Measurements from ENCODE around the gene SLC1A5.
"Not testable (repeated sequence)": the region's sequence is repeated elsewhere in the genome, so short reads cannot be mapped to it uniquely, and the experiment has no call there.

The SLC1A5 gene

DNA sequence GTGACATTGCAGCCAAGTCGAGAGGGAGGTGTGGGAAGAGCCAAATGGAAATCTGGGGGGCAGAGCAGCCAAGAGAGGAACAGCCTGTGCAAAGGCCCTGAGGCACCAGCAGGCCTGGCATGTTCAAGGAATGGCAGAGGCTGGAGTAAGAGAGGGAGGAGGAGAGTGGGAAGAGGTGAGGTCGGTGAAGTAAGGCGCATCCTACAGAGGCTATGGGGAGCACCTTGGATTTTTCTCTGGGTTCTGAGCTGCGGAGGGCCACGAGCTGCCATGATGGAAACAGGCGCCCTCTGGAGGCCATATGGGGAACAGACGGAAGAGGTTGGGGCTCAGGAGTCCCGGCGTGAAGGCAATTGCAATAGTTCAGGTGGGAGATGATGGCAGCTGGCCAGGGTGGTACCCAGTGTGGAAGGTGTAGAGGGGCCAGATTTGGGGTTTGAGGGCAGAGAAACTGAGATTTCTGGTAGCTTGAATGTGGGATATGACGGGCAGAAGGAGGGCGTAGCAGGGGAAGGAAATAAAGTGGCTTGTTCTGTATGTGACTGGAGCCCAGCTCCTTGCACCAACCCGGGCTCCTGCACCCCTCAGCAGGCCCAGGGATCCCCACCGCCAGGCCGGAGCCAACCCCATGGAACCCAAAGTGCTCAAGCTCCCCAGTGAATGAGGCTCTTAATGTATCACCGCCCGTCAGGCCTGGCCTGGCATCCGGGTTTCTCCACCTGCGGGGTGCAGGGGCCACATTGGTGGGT is 21.7 kb downstream of the SLC1A5 start:
- no peak for DNase-seq

DNA sequence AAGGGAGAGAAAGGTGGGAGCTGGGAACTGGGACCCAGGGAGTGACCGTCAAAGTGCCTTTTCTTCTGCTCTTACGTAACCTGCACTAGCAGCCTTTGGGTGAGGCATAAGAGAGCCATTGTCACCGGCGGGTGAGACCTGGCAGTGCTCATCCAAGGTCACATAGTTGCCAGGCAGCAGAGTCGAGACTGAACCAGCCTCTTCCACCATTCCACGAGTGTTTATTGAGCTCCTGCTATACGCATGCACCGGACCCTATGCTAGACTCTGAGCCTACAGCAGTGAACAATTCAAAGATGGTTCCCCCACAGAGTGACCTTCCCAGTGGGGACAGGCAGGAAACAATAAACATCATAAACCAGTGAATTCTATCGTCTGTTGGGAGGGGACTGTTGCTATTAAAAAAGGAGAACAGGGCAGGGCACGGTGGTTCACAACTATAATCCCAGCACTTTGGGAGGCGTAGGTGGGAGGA is 23.5 kb downstream of the SLC1A5 start:
- no peak for DNase-seq

DNA sequence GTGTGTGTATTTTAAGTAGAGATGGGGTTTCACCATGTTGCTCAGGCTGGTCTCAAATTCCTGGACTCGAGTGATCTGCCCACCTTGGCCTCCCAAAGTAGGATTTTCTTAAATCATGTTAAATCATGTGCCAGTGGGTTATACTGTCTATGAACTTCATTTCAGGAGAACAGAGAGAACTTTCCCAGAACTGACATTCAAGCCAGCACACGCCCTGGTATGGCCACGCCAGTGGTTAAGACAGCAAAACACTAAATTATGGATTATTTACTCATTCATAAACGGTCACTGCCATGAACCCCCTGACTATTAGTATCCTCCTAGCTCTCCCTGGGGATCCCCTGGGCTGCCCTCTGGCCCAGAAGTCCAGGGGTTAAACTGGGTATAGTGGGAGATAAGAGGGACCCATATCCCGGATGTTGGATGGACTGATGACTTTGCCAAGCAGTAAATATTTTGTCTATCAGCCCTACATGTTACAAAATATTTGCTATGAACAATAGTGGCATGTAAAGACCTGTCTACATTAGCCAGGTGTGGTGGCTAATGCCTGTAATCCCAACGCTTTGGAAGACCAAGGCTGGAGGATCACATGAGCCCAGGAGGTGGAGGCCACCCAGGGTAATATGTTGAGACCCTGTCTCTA is 26.0 kb downstream of the SLC1A5 start:
- DNase-seq, result no peak

DNA sequence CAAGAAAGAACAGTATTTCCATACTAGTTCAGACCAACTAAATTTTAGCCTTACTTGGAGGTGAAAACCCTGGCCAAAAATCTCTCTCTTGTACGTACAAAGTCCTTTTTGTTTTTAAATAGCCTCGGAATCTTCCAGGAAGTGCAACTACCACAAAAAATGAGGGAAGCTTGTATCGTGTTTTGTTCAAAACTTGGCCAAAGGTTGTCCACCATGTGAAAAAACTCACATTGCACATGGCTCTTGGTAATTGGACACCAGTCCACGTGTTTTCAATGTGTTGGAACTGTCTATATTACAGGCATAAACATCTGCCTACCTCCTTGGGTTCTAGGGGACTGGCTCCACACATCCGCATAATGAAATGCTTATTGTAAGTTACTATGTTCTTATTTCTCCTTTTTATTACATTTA is 27.0 kb downstream of the SLC1A5 start:
- DNase-seq, result no peak

DNA sequence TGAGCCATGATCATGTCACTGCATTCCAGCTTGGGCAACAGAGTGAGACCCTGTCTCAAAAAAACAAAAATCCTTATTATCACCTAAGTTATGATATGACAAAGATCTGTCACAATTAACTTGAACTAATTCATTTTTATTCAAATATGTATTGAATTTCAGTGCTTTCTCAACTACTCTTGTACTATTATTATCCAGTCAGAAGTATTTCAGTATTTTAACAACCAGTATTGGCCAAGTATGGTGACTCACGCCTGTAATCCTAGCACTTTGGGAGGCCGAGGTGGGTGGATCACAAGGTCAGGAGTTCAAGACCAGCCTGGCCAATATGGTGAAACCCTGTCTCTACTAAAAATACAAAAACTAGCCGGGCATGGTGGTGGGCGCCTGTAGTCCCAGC is 27.5 kb downstream of the SLC1A5 start:
- not testable (repeated sequence) for DNase-seq

DNA sequence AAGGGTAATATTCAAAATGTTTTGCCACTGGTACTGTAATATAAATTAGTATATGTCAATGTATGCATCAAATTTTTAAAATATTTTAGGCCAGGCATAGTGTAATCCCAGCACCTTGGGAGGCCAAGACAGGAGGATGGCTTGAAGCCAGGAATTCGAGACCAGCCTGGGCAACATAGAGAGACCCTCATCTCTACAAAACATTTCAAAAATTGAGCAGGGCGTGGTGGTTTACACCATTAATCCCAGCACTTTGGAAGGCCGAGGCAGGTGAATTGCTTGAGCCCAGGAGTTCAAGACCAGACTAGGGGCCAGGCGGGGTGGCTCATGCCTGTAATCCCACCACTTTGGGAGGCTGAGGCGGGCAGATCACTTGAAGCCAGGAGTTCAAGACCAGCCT is 28.0 kb downstream of the SLC1A5 start:
- no peak for DNase-seq

DNA sequence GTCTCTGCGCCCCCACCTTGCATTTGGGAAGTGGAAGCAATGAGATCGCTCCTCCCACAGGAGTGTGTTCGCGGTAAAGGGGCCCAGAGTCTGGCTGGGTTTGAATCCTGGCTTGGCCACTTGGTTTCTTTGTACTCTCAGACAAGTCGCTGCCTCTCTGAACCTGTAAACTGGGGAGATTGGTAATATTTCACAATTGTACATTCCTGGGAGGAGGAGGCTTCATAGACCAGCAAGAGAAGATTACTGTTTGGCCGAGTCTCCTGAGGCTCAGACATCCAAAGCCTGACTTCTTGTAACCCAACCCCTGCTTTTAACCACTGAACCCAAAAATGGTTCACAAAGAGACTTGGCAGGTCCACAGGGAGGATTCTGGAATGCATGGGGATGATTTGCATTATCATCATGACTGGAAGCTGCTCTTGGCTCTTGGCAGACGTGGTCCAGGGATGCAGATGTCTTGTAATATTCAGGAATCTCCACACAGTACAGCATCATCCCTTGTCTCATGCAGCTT is 28.5 kb downstream of the SLC1A5 start:
- DNase-seq, result no peak

DNA sequence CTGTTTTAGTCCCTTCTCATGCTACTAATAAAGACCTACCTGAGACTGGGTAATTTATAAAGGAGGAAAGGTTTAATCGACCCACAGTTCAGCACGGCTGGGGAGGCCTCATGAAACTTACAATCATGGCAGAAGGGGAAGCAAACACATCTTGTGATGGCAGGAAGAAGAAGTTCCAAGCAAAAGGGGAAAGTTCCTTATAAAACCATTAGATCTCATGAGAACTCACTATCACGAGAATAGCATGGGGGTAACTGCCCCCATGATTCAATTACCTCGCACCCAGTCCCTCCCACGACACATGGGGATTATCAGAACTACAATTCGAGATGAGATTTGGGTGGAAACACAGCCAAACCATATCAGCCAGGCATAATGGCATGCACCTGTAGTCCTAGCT is 29.2 kb downstream of the SLC1A5 start:
- DNase-seq, result no peak

DNA sequence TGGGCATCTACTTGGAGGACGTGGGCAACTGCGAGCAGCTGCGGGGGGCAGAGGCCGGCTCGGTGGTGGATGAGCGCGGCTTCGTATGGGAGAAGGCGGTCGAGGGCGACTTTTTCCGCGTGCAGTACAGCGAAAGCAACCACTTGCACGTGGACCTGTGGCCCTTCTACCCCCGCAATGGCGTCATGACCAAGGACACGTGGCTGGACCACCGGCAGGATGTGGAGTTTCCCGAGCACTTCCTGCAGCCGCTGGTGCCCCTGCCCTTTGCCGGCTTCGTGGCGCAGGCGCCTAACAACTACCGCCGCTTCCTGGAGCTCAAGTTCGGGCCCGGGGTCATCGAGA is 31.9 kb downstream of the SLC1A5 start:
- no peak for DNase-seq

DNA sequence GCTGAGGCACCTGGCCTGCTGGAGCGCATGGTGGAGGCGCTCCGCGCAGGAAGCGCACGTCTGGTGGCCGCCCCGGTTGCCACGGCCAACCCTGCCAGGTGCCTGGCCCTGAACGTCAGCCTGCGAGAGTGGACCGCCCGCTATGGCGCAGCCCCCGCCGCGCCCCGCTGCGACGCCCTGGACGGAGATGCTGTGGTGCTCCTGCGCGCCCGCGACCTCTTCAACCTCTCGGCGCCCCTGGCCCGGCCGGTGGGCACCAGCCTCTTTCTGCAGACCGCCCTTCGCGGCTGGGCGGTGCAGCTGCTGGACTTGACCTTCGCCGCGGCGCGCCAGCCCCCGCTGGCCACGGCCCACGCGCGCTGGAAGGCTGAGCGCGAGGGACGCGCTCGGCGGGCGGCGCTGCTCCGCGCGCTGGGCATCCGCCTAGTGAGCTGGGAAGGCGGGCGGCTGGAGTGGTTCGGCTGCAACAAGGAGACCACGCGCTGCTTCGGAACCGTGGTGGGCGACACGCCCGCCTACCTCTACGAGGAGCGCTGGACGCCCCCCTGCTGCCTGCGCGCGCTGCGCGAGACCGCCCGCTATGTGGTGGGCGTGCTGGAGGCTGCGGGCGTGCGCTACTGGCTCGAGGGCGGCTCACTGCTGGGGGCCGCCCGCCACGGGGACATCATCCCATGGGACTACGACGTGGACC is 32.4 kb downstream of the SLC1A5 start:
- no peak for DNase-seq

DNA sequence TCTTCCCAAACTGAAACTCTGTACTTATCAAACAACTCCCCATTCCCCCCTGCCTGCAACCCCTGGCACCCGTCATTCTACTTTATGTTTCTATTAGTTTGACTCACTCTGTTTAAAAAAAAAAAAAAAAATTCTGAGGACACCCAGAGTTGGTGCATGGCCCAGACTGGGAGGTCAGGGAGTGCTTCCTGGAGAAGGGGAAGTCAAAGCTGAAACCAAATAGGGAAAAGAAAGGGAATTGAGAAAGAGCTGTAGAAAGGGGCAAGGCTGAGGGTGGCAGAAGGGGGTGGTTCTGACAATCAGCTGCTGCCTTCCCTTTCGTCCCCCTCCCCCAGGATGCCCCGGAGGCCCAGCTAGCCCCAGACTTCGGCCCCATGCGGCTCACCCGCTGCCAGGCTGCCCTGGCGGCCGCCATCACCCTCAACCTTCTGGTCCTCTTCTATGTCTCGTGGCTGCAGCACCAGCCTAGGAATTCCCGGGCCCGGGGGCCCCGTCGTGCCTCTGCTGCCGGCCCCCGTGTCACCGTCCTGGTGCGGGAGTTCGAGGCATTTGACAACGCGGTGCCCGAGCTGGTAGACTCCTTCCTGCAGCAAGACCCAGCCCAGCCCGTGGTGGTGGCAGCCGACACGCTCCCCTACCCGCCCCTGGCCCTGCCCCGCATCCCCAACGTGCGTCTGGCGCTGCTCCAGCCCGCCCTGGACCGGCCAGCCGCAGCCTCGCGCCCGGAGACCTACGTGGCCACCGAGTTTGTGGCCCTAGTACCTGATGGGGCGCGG is 33.1 kb downstream of the SLC1A5 start:
- no peak for DNase-seq

DNA sequence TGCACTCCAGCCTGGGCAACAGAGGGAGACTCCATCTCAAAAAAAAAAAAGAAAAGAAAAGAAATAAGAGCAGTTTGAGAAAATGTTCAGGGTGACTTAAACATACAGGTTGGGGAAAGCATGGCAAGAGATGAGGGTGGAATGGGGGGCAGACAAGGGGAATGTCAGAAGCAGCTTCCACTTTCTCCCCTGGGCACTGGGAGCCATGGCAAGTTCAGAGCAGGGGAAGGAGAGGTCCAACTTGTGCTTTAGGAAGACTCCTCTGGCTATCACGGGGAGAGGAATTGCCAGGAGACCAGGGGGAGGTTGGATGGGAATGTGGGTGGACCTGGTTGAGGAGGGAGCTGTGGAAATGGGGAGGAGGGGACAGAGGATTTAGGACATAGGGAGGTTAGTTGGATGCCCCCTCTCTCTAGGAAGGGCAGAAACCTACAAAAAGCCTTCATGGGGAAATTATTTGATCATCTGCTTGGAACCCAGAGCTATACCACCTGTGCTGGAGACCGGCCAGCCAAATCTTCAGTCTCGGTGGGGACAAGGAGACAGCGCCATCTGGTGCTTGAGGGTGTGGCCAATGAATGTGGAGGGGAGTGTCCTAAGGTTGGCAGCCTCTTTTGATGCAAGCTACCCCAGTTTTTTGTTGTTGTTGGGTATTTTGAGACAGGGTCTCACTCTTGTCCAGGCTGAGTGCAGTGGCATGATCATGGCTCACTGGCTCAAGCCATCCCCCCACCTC is 34.8 kb downstream of the SLC1A5 start:
- DNase-seq, result peak; percentile 26

DNA sequence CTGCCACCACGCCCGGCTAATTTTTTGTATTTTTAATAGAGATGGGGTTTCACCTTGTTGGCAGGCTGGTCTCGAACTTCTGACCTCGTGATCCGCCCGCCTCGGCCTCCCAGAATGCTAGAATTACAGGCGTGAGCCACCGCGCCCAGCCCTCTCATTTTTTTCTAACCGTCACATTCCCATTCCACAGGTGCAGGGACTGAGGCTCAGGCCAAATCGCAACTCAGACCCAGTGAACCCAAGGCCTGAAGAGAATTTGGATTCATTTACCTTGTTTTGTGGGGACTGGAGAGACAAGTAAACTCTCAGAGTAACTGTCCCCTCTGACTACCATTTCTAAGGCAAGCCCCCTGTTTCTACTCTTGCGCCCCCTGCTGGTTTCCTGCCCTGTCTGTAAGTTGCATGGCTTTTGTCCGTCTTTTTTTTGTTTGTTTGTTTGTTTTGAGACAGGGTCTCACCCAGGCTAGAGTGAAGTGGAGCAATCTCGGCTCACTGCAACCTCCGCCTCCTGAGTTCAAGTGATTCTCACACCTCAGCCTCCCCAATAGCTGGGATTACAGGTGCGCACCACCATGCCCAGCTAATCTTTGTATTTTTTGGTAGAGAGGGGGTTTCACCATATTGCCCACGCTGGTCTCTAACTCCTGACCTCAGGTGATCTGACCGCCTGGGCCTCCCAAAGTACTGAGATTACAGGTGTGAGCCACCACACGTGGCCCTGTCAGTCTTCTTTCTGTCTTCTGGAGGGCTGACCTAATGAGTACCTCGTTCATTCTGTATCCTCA is 39.9 kb downstream of the SLC1A5 start:
- DNase-seq, result no peak

DNA sequence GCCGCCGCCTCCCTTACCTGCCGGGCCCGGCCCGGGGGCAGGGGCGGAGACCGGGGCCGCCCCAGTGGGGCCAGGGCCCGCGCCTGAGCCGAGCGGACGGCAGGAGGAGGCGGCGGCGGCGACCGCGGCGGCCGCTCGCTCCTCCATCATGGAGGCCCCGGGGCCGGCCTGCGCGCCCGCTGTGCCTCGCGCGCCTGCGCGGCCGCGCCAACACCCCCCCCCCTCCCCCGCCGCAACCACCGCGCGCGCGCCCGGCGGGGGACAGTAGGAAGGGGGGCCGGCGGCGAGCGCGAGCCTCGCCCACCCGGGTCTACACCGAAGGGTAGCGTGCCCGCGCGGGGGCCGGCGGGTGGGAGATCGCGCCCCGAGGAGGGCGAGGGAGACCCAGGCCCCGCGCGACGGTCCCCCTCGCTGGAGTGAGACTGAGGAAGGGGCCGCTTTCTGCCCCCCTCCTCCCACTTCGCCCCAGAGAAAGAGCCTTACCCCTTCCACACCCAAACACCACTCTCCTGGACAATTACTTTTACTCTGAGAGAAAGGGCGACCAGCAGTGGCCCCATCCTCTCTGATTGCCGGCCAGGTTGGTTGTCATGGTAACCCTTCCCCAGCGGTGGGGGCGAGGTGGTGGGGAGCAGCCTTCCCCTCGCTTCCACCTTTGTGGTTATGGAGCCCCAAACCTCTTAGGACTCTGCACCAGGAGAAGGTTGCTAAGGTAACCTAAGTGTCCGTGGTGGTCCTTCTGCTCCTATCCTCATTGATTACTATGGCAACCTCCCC is 41.9 kb downstream of the SLC1A5 start, which contains the start of gene STRN4:
Gene STRN4, minus strand, starts transcription at position 170 of the 777 bp plus-strand sequence. Its CDS starts 20 bp downstream, at position 150.
- DNase-seq, result peak; percentile 49

DNA sequence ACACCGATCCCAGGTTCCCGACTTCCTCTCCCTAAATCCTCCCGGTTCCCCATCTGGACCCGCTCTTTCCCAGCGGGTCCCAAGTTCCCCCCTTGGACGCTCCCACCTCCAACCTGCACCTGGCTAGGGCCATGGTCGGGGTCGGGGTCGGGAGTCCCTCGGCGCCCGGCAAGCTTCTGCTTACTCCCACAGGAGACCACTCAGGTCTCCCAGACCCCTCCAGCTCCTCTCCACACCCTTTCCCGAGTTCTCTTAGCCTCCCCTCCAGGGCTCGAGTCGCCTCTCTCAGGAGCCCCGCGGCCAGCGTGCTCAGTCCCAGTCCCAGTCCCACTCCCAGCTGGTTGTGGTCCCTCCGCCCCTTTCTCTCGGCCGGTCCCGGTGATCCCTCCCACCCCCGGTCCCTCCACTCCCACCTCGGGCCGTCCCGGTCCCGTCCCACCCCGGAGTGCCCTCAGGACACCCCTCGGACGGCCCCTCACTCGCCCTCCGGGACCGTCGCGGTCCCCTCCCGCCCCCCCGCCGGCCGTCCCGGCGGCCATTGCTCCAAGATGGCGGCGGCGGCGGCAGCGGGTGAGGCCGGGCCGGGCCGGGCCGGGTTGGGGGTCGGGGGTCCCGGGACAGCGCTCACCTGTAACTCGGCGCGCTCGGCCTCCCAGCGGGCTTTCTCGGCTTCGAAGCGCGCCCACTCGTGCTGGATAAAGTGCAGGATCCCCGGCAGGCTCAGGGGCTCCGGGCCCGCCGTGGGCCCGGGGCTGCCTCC is 42.7 kb downstream of the SLC1A5 start, which contains the start of gene FKRP:
Gene FKRP, plus strand, starts transcription at position 537 of the 760 bp plus-strand sequence. CDS start 9,394 bp downstream, outside the sequence.
- DNase-seq, result peak; percentile 18

DNA sequence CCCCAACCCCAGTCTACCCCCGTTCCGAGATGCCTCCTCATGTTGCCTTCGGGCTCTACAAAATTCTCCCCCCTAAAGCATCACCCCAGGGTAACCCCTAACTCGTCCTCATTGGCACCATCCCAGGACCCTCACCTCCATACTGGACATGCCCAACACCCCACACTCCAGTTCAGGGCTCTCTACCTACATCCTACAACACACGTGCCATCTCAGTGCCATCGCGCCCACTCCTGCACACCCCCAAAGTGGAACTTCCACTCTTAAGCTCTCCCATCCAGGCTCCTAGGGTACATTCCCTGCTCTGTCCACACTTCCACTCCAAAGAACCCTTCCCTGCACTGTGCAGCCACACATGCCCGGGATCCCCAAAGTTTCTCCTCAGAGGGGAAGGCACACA is 43.4 kb downstream of the SLC1A5 start:
- DNase-seq, result no peak

DNA sequence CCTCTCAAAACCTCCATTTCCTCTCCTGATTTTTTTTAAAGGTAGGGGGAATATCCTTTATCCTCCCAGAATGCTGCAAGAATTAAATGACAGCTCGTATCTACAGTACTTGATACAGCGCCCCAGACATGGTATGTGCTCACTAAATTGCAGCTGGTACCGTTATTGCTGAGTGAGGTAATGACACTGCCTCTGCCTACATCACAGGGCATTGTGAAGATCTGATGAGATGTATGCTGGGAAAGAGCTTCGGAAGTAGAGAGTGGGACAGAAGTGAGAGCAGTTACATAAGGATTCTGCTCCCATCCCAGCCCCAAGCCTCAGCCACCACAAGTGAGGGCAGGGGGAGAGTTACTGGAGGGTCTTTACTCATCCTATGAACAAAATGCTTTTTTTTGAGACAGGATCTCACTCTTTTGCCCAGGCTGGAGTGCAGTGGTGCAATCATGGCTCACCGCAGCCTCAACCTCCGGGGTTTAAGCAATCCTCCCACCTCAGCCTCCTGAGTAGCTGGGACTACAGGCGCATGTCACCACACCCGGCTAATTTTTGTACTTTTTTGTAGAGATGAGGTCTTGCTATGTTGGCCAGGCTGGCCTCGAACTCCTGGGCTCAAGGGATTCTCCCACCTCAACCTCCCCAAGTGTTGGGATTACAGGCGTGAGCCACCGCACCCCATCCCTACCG is 44.2 kb downstream of the SLC1A5 start:
- DNase-seq, result no peak

DNA sequence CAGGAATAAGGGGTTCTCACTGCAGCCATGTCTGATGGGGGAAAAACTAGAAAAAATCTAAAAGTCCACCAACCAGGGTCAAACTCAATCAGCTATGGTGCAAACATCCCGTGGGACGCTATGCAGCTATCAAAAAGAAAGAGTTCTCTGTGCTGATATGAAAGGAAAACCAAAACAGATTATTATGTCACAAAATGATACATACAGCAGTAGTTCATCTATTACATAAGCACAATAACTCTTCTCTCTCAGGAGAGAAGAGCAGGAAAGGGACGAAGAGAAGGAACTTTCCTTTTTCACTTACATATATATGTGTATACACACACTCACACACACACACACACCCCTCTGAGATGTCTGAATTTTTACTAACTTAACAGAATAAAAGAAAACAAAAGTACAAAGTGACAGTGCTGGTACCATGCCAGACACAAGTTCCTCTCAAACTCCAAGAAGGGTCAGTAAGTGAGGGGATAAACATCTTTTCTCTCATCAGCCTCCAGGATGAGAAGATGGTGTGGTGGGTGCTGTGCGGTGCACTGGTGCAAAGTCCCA is 45.4 kb downstream of the SLC1A5 start:
- no peak for DNase-seq

DNA sequence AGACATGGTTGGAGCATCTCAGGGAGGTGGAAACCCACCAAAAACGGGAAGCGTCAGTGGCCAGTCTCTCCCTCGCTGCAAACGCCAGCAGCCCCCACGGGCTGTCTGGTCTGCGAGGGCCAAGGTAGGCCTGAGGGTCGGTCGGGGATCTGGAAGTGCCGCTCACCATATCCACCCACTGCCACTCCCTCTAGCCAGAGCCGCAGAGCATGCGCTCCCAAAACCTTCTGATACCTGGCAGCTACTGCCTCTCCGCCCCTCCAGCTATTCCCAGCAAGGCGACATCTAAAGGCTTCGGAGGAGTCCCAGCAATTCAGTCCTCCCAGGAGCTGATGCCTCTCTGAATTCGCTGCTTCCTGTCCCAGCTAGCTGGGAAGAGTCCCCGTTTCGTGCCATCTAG is 46.9 kb downstream of the SLC1A5 start:
- DNase-seq, result no peak
